ENCODE measurements around the gene CNEP1R1.

DNA sequence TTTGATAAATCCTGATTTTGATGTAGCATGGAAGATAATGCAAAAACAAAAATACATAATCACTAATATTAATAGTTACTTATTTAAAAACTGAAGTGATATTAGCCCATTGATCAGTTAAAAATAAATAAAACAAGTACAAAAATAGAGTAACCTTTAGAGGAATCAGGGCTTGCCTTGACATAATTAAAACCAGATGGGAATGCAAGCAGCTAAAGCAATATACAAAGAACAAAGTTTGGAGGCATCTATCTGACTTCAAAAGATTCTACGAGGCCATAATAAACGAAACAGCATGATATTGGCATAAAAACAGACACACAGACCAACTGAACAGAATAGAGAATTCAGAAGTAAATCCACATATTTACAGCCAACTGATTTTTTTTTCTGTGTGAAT is 25.8 kb downstream of the CNEP1R1 start:
- TF ChIP-seq KDM2B (CRISPR knock-in tag; IDR thresholded peaks at IDR 0.05) (no peak), ATF2 (CRISPR knock-in tag; IDR thresholded peaks at IDR 0.05) (no peak), KHSRP (IDR thresholded peaks at IDR 0.05) (no peak), RBFOX2 (IDR thresholded peaks at IDR 0.05; ENCODE audit: low read depth, low read length) (no peak)
- TF ChIP-seq, protein P1, sequence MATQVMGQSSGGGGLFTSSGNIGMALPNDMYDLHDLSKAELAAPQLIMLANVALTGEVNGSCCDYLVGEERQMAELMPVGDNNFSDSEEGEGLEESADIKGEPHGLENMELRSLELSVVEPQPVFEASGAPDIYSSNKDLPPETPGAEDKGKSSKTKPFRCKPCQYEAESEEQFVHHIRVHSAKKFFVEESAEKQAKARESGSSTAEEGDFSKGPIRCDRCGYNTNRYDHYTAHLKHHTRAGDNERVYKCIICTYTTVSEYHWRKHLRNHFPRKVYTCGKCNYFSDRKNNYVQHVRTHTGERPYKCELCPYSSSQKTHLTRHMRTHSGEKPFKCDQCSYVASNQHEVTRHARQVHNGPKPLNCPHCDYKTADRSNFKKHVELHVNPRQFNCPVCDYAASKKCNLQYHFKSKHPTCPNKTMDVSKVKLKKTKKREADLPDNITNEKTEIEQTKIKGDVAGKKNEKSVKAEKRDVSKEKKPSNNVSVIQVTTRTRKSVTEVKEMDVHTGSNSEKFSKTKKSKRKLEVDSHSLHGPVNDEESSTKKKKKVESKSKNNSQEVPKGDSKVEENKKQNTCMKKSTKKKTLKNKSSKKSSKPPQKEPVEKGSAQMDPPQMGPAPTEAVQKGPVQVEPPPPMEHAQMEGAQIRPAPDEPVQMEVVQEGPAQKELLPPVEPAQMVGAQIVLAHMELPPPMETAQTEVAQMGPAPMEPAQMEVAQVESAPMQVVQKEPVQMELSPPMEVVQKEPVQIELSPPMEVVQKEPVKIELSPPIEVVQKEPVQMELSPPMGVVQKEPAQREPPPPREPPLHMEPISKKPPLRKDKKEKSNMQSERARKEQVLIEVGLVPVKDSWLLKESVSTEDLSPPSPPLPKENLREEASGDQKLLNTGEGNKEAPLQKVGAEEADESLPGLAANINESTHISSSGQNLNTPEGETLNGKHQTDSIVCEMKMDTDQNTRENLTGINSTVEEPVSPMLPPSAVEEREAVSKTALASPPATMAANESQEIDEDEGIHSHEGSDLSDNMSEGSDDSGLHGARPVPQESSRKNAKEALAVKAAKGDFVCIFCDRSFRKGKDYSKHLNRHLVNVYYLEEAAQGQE (IDR thresholded peaks at IDR 0.05; ENCODE audit: borderline replicate concordance): no peak
- TF ChIP-seq, protein P1 (CRISPR knock-in tag; IDR thresholded peaks at IDR 0.05; ENCODE audit: low read depth): no peak
- TF ChIP-seq, protein P2, sequence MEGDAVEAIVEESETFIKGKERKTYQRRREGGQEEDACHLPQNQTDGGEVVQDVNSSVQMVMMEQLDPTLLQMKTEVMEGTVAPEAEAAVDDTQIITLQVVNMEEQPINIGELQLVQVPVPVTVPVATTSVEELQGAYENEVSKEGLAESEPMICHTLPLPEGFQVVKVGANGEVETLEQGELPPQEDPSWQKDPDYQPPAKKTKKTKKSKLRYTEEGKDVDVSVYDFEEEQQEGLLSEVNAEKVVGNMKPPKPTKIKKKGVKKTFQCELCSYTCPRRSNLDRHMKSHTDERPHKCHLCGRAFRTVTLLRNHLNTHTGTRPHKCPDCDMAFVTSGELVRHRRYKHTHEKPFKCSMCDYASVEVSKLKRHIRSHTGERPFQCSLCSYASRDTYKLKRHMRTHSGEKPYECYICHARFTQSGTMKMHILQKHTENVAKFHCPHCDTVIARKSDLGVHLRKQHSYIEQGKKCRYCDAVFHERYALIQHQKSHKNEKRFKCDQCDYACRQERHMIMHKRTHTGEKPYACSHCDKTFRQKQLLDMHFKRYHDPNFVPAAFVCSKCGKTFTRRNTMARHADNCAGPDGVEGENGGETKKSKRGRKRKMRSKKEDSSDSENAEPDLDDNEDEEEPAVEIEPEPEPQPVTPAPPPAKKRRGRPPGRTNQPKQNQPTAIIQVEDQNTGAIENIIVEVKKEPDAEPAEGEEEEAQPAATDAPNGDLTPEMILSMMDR (IDR thresholded peaks at IDR 0.05 in 2 of 3, conservative IDR thresholded peaks at IDR 0.05 in 1 of 3; ENCODE audit: insufficient read depth in 2 of 3, low read depth in 1 of 3, low read length in 3 of 3): no peak
